ENCODE data around the gene WDFY2.

Gene WDFY2

DNA sequence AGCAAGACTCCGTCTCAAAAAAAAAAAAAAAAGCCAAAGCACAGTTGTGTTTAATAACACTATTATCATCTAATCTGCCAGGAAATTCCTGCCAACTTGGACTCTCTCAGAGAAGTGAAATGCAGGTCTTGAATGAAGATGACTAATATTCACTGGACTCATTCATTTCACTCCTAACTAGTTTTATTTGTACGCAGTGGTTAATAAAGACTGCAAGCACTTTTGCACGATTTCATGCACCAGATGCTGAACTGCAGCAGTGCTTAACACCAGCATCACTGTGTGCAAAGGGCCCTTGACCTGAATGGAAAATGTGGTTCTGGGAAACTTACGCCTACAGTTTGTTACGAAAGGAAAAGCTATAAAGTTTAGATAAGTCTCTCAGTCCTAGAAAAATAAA lies 156.4 kb downstream of the WDFY2 start:
- H3K4me3 ChIP-seq (ENCODE audit: low read depth, low read length) = no peak overlapping the region
- TF ChIP-seq, protein P1, sequence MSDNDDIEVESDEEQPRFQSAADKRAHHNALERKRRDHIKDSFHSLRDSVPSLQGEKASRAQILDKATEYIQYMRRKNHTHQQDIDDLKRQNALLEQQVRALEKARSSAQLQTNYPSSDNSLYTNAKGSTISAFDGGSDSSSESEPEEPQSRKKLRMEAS (IDR thresholded peaks at IDR 0.05; ENCODE audit: low read depth, low read length) = no peak
- TF ChIP-seq POLR2A (IDR thresholded peaks at IDR 0.05; ENCODE audit: extremely low read depth, insufficient read length) = no peak
- TF ChIP-seq, protein P2, sequence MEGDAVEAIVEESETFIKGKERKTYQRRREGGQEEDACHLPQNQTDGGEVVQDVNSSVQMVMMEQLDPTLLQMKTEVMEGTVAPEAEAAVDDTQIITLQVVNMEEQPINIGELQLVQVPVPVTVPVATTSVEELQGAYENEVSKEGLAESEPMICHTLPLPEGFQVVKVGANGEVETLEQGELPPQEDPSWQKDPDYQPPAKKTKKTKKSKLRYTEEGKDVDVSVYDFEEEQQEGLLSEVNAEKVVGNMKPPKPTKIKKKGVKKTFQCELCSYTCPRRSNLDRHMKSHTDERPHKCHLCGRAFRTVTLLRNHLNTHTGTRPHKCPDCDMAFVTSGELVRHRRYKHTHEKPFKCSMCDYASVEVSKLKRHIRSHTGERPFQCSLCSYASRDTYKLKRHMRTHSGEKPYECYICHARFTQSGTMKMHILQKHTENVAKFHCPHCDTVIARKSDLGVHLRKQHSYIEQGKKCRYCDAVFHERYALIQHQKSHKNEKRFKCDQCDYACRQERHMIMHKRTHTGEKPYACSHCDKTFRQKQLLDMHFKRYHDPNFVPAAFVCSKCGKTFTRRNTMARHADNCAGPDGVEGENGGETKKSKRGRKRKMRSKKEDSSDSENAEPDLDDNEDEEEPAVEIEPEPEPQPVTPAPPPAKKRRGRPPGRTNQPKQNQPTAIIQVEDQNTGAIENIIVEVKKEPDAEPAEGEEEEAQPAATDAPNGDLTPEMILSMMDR (IDR thresholded peaks at IDR 0.05; ENCODE audit: low read depth, low read length) = no peak
- TF ChIP-seq MYC (IDR thresholded peaks at IDR 0.05; ENCODE audit: low read depth, low read length) = no peak
- DNase-seq (ENCODE audit: low read depth) = no peak

DNA sequence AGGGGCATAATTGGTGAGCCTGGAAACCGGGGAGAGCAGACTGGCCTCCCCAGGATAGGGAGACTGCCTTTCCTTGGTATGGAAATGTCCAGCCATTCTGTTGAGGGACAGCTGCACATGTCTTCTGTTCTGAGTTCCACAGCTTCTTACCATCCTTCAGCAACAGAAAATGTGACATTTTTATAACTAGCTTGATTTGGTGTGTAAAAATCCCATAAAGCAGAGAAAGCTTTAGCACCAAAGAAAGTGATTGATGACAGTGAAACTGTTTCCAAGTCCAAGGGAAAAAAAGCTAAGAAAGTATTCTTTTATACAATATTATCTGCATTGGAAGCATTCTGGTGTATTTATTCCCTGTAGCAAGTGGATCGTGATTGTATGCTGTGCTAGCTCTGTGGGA lies 157.8 kb downstream of the WDFY2 start:
- TF ChIP-seq, protein P1 (IDR thresholded peaks at IDR 0.05; ENCODE audit: low read depth, low read length) = no peak
- TF ChIP-seq, protein P2 (IDR thresholded peaks at IDR 0.05; ENCODE audit: low read depth, low read length) = no peak
- TF ChIP-seq POLR2A (IDR thresholded peaks at IDR 0.05; ENCODE audit: extremely low read depth, insufficient read length) (no peak), MYC (IDR thresholded peaks at IDR 0.05; ENCODE audit: low read depth, low read length) (no peak)
- DNase-seq (ENCODE audit: low read depth) = no peak
- no peak overlapping the region for H3K4me3 ChIP-seq (ENCODE audit: low read depth, low read length)

DNA sequence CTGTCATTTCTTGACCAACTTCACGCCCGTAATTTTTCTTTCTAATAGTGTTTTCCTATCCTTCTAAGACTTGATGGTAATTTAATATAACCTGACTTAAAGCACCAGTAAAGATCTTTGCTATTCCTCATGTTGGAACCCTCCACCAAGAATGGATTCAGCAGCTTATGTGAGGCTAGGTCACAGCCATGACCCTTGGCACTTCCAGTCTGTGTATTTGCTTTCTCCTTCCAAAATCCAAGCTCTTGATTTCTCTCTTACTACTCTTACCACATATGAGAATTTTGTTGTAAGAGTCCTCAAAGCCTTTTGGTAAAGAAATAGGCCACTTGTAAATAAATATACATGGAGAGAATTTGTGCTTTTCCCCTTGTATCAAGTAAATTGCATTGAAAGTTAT lies 158.3 kb downstream of the WDFY2 start:
- TF ChIP-seq POLR2A (IDR thresholded peaks at IDR 0.05; ENCODE audit: extremely low read depth, insufficient read length) (no peak), MYC (IDR thresholded peaks at IDR 0.05; ENCODE audit: low read depth, low read length) (no peak)
- TF ChIP-seq, protein P2 (IDR thresholded peaks at IDR 0.05; ENCODE audit: low read depth, low read length) = no peak
- TF ChIP-seq, protein P1 (IDR thresholded peaks at IDR 0.05; ENCODE audit: low read depth, low read length) = no peak
- no peak overlapping the region for H3K4me3 ChIP-seq (ENCODE audit: low read depth, low read length)
- no peak for DNase-seq (ENCODE audit: low read depth)

DNA sequence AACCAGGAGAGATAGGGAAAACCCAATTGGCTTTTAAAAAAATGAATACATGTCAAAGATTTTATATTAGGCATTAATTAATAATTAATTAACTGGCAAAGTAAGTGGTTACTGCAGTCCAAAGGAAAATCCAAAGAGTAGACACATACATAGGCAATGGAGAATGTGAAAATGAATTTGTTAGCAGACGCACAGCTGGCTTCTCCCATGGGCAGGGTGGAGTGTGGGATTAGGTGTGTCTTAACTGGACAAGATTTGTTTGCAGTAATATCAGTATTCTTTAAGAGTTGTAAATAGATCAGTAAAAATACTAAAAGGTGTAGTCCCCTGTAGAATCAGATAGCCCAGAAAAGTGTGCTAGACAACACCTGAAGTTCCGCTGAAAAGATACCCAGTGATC lies 161.0 kb downstream of the WDFY2 start:
- no peak for TF ChIP-seq POLR2A (IDR thresholded peaks at IDR 0.05; ENCODE audit: extremely low read depth, insufficient read length)
- DNase-seq (ENCODE audit: low read depth) = no peak
- no peak overlapping the region for H3K4me3 ChIP-seq (ENCODE audit: low read depth, low read length)

DNA sequence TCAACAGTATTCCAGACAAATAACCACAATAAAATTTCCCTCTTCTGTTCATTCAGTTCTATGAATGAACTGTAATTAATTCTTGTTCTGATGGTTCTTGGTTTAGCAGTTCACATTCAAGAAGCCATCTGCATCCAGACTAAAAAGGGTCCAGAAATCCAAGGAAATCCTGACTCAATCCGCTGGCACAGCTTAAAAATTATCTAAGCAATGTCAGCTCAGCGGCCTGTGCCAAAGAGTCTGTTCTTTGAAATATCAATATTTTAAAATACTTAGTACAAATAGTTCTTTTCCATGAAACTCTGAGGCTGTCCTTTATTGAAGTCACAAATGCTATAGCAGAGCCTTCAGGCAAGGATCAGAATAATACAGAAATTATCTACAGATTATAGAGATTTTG lies 162.5 kb downstream of the WDFY2 start:
- H3K4me3 ChIP-seq (ENCODE audit: low read depth, low read length) = no peak overlapping the region
- TF ChIP-seq POLR2A (IDR thresholded peaks at IDR 0.05; ENCODE audit: extremely low read depth, insufficient read length) = no peak
- no peak for TF ChIP-seq MYC (IDR thresholded peaks at IDR 0.05; ENCODE audit: low read depth, low read length)
- TF ChIP-seq, protein P2 (IDR thresholded peaks at IDR 0.05; ENCODE audit: low read depth, low read length) = no peak
- TF ChIP-seq, protein P1 (IDR thresholded peaks at IDR 0.05; ENCODE audit: low read depth, low read length) = no peak
- no peak for DNase-seq (ENCODE audit: low read depth)

DNA sequence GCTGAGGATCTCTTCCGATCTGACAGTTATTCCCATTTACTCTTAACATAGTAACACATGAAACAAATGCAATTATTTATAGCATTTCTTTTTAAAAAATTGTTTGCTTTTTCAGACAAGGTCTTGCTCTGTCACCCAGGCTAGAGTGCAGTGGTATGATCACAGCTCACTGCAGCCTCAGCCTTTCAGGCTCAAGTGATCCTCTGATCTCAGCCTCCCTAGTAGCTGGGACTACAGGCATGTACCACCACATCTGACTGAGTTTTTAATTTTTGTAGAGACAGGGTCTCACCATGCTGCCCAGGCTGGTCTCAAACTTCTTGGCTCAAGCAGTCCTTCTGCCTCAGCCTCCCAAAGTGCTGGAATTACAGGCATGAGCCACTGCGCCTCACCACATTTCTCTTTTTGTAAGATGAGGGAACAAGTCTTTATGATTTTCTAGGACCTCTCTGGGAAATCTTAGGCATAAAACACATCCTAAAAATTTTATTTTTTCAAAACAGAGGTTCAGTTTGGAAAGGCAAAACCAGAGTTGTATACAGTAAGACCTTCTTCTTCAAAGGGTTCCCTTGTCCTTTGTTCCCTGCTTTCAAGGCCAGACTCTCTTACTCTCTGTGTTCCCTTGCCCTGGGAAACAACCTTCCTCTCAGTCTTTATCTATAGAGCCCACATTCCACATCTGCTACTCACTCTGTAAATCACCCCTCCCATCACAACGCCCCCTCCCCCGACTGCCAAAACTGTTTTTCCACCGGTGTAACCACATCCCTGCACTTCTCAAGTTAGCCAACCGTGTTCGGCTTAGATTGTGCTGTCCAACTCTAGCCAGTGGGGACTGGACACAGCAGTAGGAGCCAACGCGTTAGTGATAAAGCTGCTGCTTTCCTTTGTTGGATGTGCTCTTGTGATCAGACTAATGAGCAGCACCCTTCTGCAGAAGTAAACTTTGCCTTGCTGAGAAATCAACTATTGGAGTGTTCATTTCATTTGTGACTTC lies 163.5 kb downstream of the WDFY2 start:
- no peak for DNase-seq (ENCODE audit: low read depth)
- H3K4me3 ChIP-seq (ENCODE audit: low read depth, low read length) = no peak overlapping the region
- no peak for TF ChIP-seq MYC (IDR thresholded peaks at IDR 0.05; ENCODE audit: low read depth, low read length)
- TF ChIP-seq POLR2A (IDR thresholded peaks at IDR 0.05; ENCODE audit: extremely low read depth, insufficient read length) = no peak
- TF ChIP-seq, protein P1 (IDR thresholded peaks at IDR 0.05; ENCODE audit: low read depth, low read length) = no peak
- TF ChIP-seq, protein P2 (IDR thresholded peaks at IDR 0.05; ENCODE audit: low read depth, low read length) = no peak

Measured in NB4 (cell line).